HepG2 (cell line): ENCODE measurements around the gene RGL3. TPM values are rescaled to one million over a fixed set of nuclear protein-coding genes. Genes with fewer than 3 reads are reported as not detected.

ENCODE experiments used
- ATF7 ChIP-seq, 2 experiments: fragments of 450-650 bp in 1 of 2; sonication (generic) in 1 of 2; formaldehyde crosslinking in 1 of 2; IDR thresholded peaks; 2 replicates each; pipeline versions ENCODE4 v1.4.0 to v1.6.1; 2016 to 2020; ENCODE audit warnings: antibody characterized with exemption in 1 of 2, mild to moderate bottlenecking in 1 of 2, missing genetic modification reagents in 1 of 2
- DZIP1 ChIP-seq: sonication (generic); formaldehyde crosslinking; IDR thresholded peaks from 2 replicates; pipeline ENCODE4 v1.5.0; 2020; ENCODE audit warnings: mild to moderate bottlenecking, missing genetic modification reagents
- EED ChIP-seq: sonication (generic); formaldehyde crosslinking; IDR thresholded peaks from 2 replicates; pipeline ENCODE4 v1.5.0; 2020; ENCODE audit warnings: mild to moderate bottlenecking, missing genetic modification reagents
- MTA3 ChIP-seq: sonication (generic); formaldehyde crosslinking; IDR thresholded peaks from 2 replicates; pipeline ENCODE4 v1.4.0; 2020; ENCODE audit warnings: missing genetic modification reagents
- PAX8 ChIP-seq: sonication (generic); formaldehyde crosslinking; IDR thresholded peaks from 2 replicates; pipeline ENCODE4 v1.8.0; 2022; ENCODE audit warnings: mild to moderate bottlenecking, missing genetic modification reagents, borderline replicate concordance
- SSRP1 ChIP-seq: IDR thresholded peaks from 2 replicates; pipeline ENCODE4 v1.6.1; 2016; ENCODE audit warnings: control low read depth
- ZBTB10 ChIP-seq: sonication (generic); formaldehyde crosslinking; IDR thresholded peaks from 2 replicates; pipeline ENCODE4 v1.4.0; 2020; ENCODE audit warnings: missing genetic modification reagents, borderline replicate concordance
- ZBTB40 ChIP-seq, 2 experiments: fragments of 450-650 bp in 1 of 2; sonication (generic) in 1 of 2; formaldehyde crosslinking in 1 of 2; IDR thresholded peaks; 2 replicates each; pipeline versions ENCODE4 v1.6.1 to v1.8.0; 2016 to 2022; ENCODE audit warnings: antibody characterized with exemption in 1 of 2, mild to moderate bottlenecking in 1 of 2, missing genetic modification reagents in 1 of 2
- ZNF30 ChIP-seq: sonication (generic); formaldehyde crosslinking; IDR thresholded peaks from 2 replicates; pipeline ENCODE4 v1.5.0; 2020; ENCODE audit warnings: mild to moderate bottlenecking, missing genetic modification reagents
- ZNF34 ChIP-seq: sonication (generic); formaldehyde crosslinking; IDR thresholded peaks from 2 replicates; pipeline ENCODE4 v1.4.0; 2020; ENCODE audit warnings: mild to moderate bottlenecking, missing genetic modification reagents, borderline replicate concordance
- ZNF607 ChIP-seq: sonication (generic); formaldehyde crosslinking; IDR thresholded peaks from 2 replicates; pipeline ENCODE4 v1.5.1; 2020; ENCODE audit warnings: missing genetic modification reagents, mild to moderate bottlenecking, borderline replicate concordance
- ZNF652 ChIP-seq: IDR thresholded peaks from 2 replicates; pipeline ENCODE4 v1.6.1; 2016; ENCODE audit warnings: low read depth, borderline replicate concordance
- ZNF766 ChIP-seq: sonication (generic); formaldehyde crosslinking; IDR thresholded peaks from 2 replicates; pipeline ENCODE4 v1.5.0; 2020; ENCODE audit warnings: missing genetic modification reagents, borderline replicate concordance
- polyA plus RNA-seq, 8 experiments: library from polyadenylated mRNA; depleted of rRNA in 3 of 8; stranded (reverse) in 7 of 8; unstranded in 1 of 8; fragments of >200 nt; fragmentation: Illumina TruSeq in 4 of 8; extraction: Trizol in 4 of 8; gene quantifications; 2 replicates each; pipeline versions ENCODE4 v1.2.1 to v1.2.3, GENCODE V29; 2011 to 2016; ENCODE audit warnings: low read depth in 4 of 8, missing spikeins in 1 of 8, mixed read lengths in 1 of 8; ENCODE audit not compliant: insufficient read depth in 1 of 8
- total RNA-seq, 5 experiments: library from RNA; depleted of rRNA; stranded (reverse); fragments of >200 nt; fragmentation: Illumina TruSeq; extraction: Trizol; gene quantifications; 2 replicates each; pipeline ENCODE4 v1.2.3, GENCODE V29; 2016; ENCODE audit warnings: low read depth in 1 of 5

RGL3 gene
- total and polyA plus RNA-seq, 2 of the 13 experiments (the other 11 are each of a cell fraction or from before 2014, with no cell fraction given), result 4.2 to 7.6 TPM

GRCh38 chr19:11375143-11375948 lies 43.8 kb downstream of the RGL3 start (continued):
- TF ChIP-seq ZBTB10 (CRISPR knock-in tag) (no peak), ZNF30 (CRISPR knock-in tag) (no peak), ZBTB40 (IDR thresholded peaks at IDR 0.05) (no peak), ZBTB40 (CRISPR knock-in tag; IDR thresholded peaks at IDR 0.05) (no peak), MTA3 (CRISPR knock-in tag) (no peak), PAX8 (0 out of 2 replicates have a peak, but pooled peaks have one; percentile 75), SSRP1 (CRISPR knock-in tag) (no peak), EED (CRISPR knock-in tag) (no peak), DZIP1 (CRISPR knock-in tag) (0 out of 2 replicates have a peak, but pooled peaks have one; percentile 51), ZNF34 (CRISPR knock-in tag) (0 out of 2 replicates have a peak, but pooled peaks have one; percentile 29), ZNF607 (no peak), ZNF652 (CRISPR knock-in tag) (no peak; the same call in 1 of the 2 replicates), ATF7 (IDR thresholded peaks at IDR 0.05) (no peak), ATF7 (CRISPR knock-in tag; IDR thresholded peaks at IDR 0.05) (peak; percentile 59; the same call in 1 of the 2 replicates), ZNF766 (CRISPR knock-in tag) (no peak)
